HS-5 (cell line): ENCODE measurements around the gene MYO9B.

Experiments
- DNase-seq: peaks from one replicate; pipeline ENCODE4 v3.0.0-alpha.2; 2012; ENCODE audit warnings: low read depth

The MYO9B gene

GRCh38 chr19:17214508-17215126, 139.0 kb downstream of the MYO9B start:
- no peak for DNase-seq

GRCh38 chr19:17215127-17215971, 139.8 kb downstream of the MYO9B start, which contains the start of gene USE1:
Gene USE1, plus strand, starts transcription at chr19:17215357. Its CDS starts 49 bp downstream, at chr19:17215406.
- peak; percentile 59 for DNase-seq

GRCh38 chr19:17216058-17216670, 140.6 kb downstream of the MYO9B start:
- no peak for DNase-seq

GRCh38 chr19:17219286-17219685, 143.7 kb downstream of the MYO9B start:
- DNase-seq: no peak

GRCh38 chr19:17220207-17220758, 144.7 kb downstream of the MYO9B start:
- DNase-seq: no peak

GRCh38 chr19:17225053-17225452, 149.5 kb downstream of the MYO9B start:
- DNase-seq: no peak

GRCh38 chr19:17226002-17226933, 150.7 kb downstream of the MYO9B start, which contains the start of gene OCEL1:
Gene OCEL1, plus strand, starts transcription at chr19:17226226. Its CDS starts 22 bp downstream, at chr19:17226248.
- peak; percentile 85 for DNase-seq

- no peak for DNase-seq
These were observed 152.3 kb downstream of the MYO9B start for GRCh38 chr19:17227798-17228367.

- DNase-seq: no peak
These were observed 154.3 kb downstream of the MYO9B start for GRCh38 chr19:17229890-17230289.

- no peak for DNase-seq
These were observed 156.7 kb downstream of the MYO9B start for GRCh38 chr19:17232258-17232657.

- no peak for DNase-seq
These were observed 159.3 kb downstream of the MYO9B start for GRCh38 chr19:17234911-17235299.

GRCh38 chr19:17235300-17235970, 159.9 kb downstream of the MYO9B start:
- DNase-seq: no peak

GRCh38 chr19:17235971-17236777, 160.6 kb downstream of the MYO9B start:
- DNase-seq: no peak

- no peak for DNase-seq
These were observed 161.4 kb downstream of the MYO9B start for GRCh38 chr19:17236811-17237543.

- DNase-seq: no peak
These were observed 162.4 kb downstream of the MYO9B start for GRCh38 chr19:17237747-17238706.

- DNase-seq: no peak
These were observed 164.6 kb downstream of the MYO9B start for GRCh38 chr19:17240062-17240752.

- no peak for DNase-seq
These were observed 165.3 kb downstream of the MYO9B start for GRCh38 chr19:17240826-17241399.
